Measurements from ENCODE around the gene BABAM2. TPM values are rescaled to one million over a fixed set of nuclear protein-coding genes. Genes with fewer than 3 reads are reported as not detected.

BABAM2 gene
- total RNA-seq, 2 experiments from 2014 or later, result 50.7 to 51.0 TPM

DNA sequence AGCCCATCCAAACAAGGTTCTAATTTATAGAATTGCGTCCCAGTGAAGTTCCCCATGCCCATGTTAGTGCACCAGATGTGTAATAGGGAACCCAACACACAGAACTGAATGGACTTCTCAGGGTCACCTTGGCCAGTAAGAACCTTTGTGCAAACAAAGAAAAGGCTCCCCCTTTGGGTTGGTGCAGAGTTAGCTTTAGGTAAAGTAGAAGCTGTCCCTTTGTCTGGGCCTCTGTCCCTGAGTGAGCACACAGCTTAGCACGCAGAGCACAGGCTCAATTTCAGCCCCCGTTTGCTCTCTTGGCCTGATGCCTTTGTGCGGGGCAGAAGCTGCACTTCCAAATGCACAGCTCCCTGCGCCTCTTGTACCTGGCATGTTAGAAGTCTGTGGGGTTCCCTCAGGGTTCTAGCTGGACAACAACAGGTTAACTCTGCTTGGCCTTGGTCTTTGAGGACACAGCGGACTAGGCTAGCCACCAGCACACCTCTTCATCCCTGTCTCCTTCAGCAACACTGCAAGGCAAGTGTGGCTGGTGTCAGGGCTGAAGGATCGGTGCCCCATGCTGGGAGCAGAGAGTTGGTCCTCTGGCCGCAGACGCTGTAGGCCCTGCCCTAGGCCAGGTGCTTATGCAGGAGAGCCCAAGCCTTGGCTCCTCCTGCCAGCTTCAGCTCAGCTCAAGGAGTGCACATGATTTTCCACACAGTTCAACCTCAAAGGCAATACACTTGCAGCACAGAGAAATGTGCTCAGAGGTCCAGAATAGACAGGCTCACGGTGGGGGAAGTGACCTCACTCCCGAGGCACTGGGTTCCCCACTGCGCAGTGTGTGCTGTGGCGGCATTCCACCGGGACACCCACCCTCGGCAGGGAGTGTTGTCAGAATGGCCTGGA, 428.8 kb downstream of the BABAM2 start:
- Mint-ChIP-seq H3K4me1 (peaks cover 5% of the 10 kb centered on the region), H3K9me3 (no peaks in the 10 kb centered on the region), H3K4me3 (no peak overlapping the region), H3K27ac (no peak overlapping the region), H3K27me3 (no peaks in the 10 kb centered on the region), H3K36me3 (peaks cover 3% of the 10 kb centered on the region)
- ATAC-seq (ENCODE audit: low read depth) (no peak), DNase-seq (no peak)
- POLR2A ChIA-PET, result no interaction called here

DNA sequence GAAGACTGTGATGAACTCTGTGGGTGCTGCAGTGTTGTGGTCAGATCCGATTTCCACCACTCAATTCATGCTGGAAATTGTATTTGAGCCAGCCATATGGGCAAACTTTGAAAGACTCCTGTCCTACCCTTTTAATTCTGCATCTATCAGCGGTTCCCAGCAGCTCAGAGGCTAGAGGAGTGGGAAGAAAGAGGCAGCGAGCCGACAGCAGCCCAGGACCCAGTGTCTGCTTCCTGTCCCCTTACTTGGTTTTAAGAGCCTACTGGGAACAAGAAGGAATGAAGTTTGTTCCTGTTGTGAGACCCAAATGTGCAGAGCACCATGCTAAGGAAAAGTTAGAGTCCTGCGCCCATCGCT, 429.5 kb downstream of the BABAM2 start:
- H3K4me3 Mint-ChIP-seq, result no peak overlapping the region
- H3K36me3 Mint-ChIP-seq, result peaks cover 3% of the 10 kb centered on the region
- H3K27ac Mint-ChIP-seq, result no peak overlapping the region
- H3K27me3 Mint-ChIP-seq, result no peaks in the 10 kb centered on the region
- POLR2A ChIA-PET, result no interaction called here
- no peaks in the 10 kb centered on the region for H3K9me3 Mint-ChIP-seq
- H3K4me1 Mint-ChIP-seq, result peaks cover 5% of the 10 kb centered on the region
- ATAC-seq (ENCODE audit: low read depth) (no peak), DNase-seq (no peak)

- Mint-ChIP-seq H3K4me1 (peaks cover 9% of the 10 kb centered on the region), H3K4me3 (no peak overlapping the region), H3K27me3 (no peaks in the 10 kb centered on the region), H3K9me3 (no peaks in the 10 kb centered on the region), H3K36me3 (peaks cover 6% of the 10 kb centered on the region), H3K27ac (no peak overlapping the region)
- DNase-seq (no peak), ATAC-seq (ENCODE audit: low read depth) (no peak)
- POLR2A ChIA-PET, result no interaction called here
These were observed 429.8 kb downstream of the BABAM2 start for GRCh38 chr2:28320371-28320770.

DNA sequence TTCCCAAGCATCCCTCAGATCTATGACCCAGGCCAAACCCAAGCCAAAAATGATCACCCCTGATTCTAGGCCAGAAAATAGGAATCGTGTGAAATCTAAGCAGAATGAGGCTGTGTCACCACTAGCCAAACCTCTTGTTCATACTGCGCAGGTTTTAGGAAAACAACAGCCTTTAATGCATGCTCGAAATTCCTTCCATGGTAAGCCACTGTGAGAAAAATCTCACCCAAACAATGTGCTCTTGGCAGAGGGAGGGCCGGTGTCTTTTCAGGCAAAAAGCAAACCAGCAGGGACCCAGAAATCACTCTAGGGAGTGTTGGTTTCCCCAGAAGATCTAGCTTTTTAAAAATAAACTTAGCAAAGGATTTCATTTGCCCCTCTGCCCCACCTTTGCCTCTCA, 430.9 kb downstream of the BABAM2 start:
- DNase-seq (no peak), ATAC-seq (ENCODE audit: low read depth) (no peak)
- H3K27me3 Mint-ChIP-seq, result no peaks in the 10 kb centered on the region
- H3K4me3 Mint-ChIP-seq, result no peak overlapping the region
- POLR2A ChIA-PET, result interaction anchor here (0.7 kb wide), 1 partner anchor 163 kb away, joined by 3 read pairs; no protein-coding TSS in a partner anchor
- no peak overlapping the region for H3K27ac Mint-ChIP-seq
- H3K4me1 Mint-ChIP-seq, result peaks cover 11% of the 10 kb centered on the region
- peaks cover 6% of the 10 kb centered on the region for H3K36me3 Mint-ChIP-seq
- H3K9me3 Mint-ChIP-seq, result no peaks in the 10 kb centered on the region

GRCh38 chr2:28322051-28322450, 431.5 kb downstream of the BABAM2 start:
- Mint-ChIP-seq H3K27me3 (no peaks in the 10 kb centered on the region), H3K36me3 (peaks cover 7% of the 10 kb centered on the region), H3K9me3 (no peaks in the 10 kb centered on the region), H3K27ac (no peak overlapping the region), H3K4me3 (no peak overlapping the region), H3K4me1 (peaks cover 12% of the 10 kb centered on the region)
- ATAC-seq (ENCODE audit: low read depth) (no peak), DNase-seq (no peak)
- POLR2A ChIA-PET, result no interaction called here

DNA sequence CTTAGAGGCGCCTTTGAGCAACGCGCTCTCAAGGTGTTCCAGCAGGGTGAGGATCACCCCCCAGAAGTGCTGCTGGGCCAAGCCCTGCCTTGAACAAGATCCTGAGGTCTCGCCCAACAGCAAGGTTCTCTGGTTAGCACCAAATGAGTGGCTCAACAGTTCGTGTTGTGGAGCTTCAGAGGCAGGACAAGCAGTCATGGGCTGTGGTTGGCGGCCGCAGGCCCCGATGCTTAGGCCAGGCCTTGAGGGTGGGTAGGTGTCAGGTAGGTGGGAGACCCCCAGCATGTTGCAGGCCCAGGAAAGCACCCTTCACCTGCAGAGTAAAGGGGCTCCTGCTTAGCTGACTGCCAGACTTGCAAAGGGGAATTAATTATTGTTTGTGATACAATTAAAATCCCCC, 431.9 kb downstream of the BABAM2 start:
- no peak overlapping the region for H3K27ac Mint-ChIP-seq
- no peak overlapping the region for H3K4me3 Mint-ChIP-seq
- POLR2A ChIA-PET, result no interaction called here
- no peak for DNase-seq
- H3K27me3 Mint-ChIP-seq, result no peaks in the 10 kb centered on the region
- peaks cover 12% of the 10 kb centered on the region for H3K4me1 Mint-ChIP-seq
- H3K9me3 Mint-ChIP-seq, result no peaks in the 10 kb centered on the region
- no peak for ATAC-seq (ENCODE audit: low read depth)
- H3K36me3 Mint-ChIP-seq, result peaks cover 7% of the 10 kb centered on the region

GRCh38 chr2:28322981-28323396, 432.5 kb downstream of the BABAM2 start:
- no peak for DNase-seq
- no peak for ATAC-seq (ENCODE audit: low read depth)
- H3K9me3 Mint-ChIP-seq, result no peaks in the 10 kb centered on the region
- H3K27ac Mint-ChIP-seq, result no peak overlapping the region
- POLR2A ChIA-PET, result no interaction called here
- no peaks in the 10 kb centered on the region for H3K27me3 Mint-ChIP-seq
- peaks cover 9% of the 10 kb centered on the region for H3K36me3 Mint-ChIP-seq
- H3K4me1 Mint-ChIP-seq, result peaks cover 13% of the 10 kb centered on the region
- no peak overlapping the region for H3K4me3 Mint-ChIP-seq

DNA sequence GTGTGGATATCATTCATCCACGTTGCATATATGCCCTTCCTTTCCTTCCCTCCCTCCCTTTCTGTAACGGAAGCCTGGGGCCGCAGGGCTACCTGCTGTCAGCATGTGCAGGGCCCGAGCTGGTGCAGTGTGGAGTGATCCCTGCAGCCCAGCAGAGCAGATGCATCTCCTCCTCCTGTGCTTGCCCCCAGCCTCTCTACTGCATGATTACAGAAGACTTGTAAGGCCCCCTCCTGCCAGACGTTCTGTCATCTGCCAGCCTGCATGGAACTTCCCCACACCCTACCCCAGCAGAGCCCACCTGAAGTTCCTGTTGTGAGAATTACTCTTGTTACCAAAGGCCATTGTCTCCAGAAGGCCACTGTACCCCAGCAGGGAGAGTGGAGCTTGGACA, 434.6 kb downstream of the BABAM2 start:
- no peak for DNase-seq
- H3K4me3 Mint-ChIP-seq, result no peak overlapping the region

GRCh38 chr2:28325567-28326468, 435.3 kb downstream of the BABAM2 start:
- peaks cover 3% of the 10 kb centered on the region for H3K9me3 Mint-ChIP-seq
- peaks cover 17% of the 10 kb centered on the region for H3K4me1 Mint-ChIP-seq
- no peak overlapping the region for H3K27ac Mint-ChIP-seq
- no peaks in the 10 kb centered on the region for H3K27me3 Mint-ChIP-seq
- H3K36me3 Mint-ChIP-seq, result peaks cover 24% of the 10 kb centered on the region
- ATAC-seq (ENCODE audit: low read depth) (no peak), DNase-seq (no peak)
- no peak overlapping the region for H3K4me3 Mint-ChIP-seq
- POLR2A ChIA-PET, result no interaction called here

More for the DNA sequence above, 434.6 kb downstream of the BABAM2 start:
- H3K27ac Mint-ChIP-seq, result no peak overlapping the region
- peaks cover 1% of the 10 kb centered on the region for H3K9me3 Mint-ChIP-seq
- POLR2A ChIA-PET, result no interaction called here
- ATAC-seq (ENCODE audit: low read depth), result no peak
- peaks cover 17% of the 10 kb centered on the region for H3K4me1 Mint-ChIP-seq
- H3K36me3 Mint-ChIP-seq, result peaks cover 21% of the 10 kb centered on the region
- H3K27me3 Mint-ChIP-seq, result no peaks in the 10 kb centered on the region

DNA sequence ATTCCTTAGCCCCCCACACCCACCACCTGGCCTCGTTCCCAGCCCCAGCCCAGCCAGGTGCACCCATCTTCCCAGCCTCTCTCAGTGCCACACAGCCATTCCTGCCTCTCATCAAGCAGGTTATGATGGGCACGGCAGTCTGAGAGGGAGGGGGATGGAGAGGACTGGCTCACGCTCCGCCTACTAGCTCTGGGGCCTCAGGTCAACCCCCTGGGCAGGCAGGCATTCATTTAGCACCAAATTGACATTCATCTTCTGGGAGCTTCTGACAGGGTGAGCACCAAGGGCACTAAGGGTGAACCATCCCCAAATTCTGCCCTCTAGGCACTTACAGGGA, 435.9 kb downstream of the BABAM2 start:
- no peak overlapping the region for H3K27ac Mint-ChIP-seq
- H3K27me3 Mint-ChIP-seq, result no peaks in the 10 kb centered on the region
- POLR2A ChIA-PET, result no interaction called here
- peaks cover 3% of the 10 kb centered on the region for H3K9me3 Mint-ChIP-seq
- peaks cover 17% of the 10 kb centered on the region for H3K4me1 Mint-ChIP-seq
- H3K36me3 Mint-ChIP-seq, result peaks cover 29% of the 10 kb centered on the region
- no peak for DNase-seq
- ATAC-seq (ENCODE audit: low read depth), result no peak
- H3K4me3 Mint-ChIP-seq, result no peak overlapping the region

DNA sequence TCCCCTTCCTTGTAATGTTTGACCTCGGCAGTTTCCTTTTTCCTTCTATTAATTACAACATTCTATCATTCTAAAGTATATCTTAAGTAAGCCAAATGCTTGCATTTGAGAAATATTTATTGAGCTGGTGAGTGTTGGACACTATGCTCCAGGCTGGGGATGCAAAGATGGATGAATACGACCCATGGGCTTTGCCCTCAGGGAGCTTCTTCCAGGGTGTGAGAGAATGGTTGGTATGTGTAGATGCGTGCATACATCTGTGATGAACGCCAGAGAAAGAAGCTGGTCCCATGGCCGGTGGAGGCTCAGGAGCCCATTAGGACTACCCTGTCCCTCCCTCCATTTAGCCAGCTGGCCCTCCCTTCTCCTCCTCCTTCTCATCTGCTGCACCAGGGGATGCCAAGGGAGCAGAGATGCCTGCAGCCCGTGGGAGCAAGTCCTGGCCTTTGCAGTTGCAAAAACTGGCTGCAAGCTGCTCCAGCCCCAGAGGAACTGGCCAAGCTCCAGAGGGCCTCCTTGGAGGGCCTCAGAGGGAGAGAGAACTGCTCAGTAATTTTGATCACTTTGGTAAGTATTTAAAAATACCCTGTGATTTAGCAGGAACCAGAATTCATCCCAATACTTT, 436.5 kb downstream of the BABAM2 start:
- no peaks in the 10 kb centered on the region for H3K27me3 Mint-ChIP-seq
- H3K4me1 Mint-ChIP-seq, result peaks cover 15% of the 10 kb centered on the region
- peaks cover 3% of the 10 kb centered on the region for H3K9me3 Mint-ChIP-seq
- H3K36me3 Mint-ChIP-seq, result peaks cover 32% of the 10 kb centered on the region
- DNase-seq, result no peak
- no peak overlapping the region for H3K4me3 Mint-ChIP-seq
- no peak for ATAC-seq (ENCODE audit: low read depth)
- POLR2A ChIA-PET, result no interaction called here
- H3K27ac Mint-ChIP-seq, result no peak overlapping the region

- POLR2A ChIA-PET, result no interaction called here
- H3K27ac Mint-ChIP-seq, result no peak overlapping the region
- H3K4me1 Mint-ChIP-seq, result peaks cover 13% of the 10 kb centered on the region
- peaks cover 3% of the 10 kb centered on the region for H3K9me3 Mint-ChIP-seq
- peaks cover 32% of the 10 kb centered on the region for H3K36me3 Mint-ChIP-seq
- no peak overlapping the region for H3K4me3 Mint-ChIP-seq
- H3K27me3 Mint-ChIP-seq, result no peaks in the 10 kb centered on the region
- DNase-seq, result no peak
- no peak for ATAC-seq (ENCODE audit: low read depth)
These were observed 437.0 kb downstream of the BABAM2 start for GRCh38 chr2:28327581-28327955.

DNA sequence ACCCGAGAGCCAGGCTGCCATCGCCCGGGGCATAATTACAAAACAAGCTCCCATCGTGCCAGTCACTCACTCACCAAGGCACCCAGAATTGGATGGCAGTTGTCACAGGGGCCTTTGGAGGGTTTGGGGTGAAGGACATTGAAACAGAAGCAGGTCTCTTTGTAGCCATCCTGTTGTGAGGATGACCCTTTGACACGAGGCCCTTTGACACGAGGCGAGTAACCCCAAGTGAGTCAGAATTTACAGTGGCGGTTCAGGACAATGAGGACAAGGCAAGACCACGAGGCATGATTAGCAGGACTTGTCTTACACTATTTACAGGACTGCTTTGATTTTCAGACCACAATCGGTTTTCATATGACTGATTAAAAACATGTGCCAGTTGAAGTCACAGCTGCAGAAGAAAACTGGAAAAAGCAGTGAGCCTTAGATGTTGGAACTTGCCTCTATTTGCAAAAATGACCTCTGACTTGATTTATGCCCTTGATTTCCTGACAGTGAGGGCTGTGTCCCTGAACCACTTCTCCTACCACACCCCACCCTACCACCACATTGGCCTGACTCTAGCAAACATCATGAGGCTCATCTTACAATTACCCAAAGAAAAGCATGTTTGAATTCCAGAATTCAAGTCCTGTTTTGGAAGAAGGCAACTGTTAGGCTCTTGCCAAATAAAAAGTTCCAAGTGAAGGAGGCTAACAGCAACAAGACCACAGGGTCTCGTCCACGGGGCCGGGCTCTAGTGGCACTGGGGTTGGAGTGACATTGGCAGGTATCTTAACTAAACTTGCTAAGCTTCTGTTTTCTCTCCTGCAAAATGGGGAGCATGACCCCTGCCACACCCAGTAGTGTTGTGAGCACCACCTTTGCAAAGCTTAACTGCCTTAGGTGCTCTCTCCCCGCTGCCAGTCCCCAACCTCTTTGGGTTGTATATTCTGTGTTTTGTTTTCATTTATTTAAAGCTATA, 437.7 kb downstream of the BABAM2 start:
- DNase-seq, result no peak
- POLR2A ChIA-PET, result no interaction called here
- H3K4me3 Mint-ChIP-seq, result no peak overlapping the region
- H3K9me3 Mint-ChIP-seq, result peaks cover 3% of the 10 kb centered on the region
- peaks cover 13% of the 10 kb centered on the region for H3K4me1 Mint-ChIP-seq
- no peak for ATAC-seq (ENCODE audit: low read depth)
- H3K36me3 Mint-ChIP-seq, result peaks cover 32% of the 10 kb centered on the region
- H3K27me3 Mint-ChIP-seq, result no peaks in the 10 kb centered on the region
- H3K27ac Mint-ChIP-seq, result no peak overlapping the region
